GM21786 (cell line): ENCODE measurements around the gene SLC38A3.

Experiments
- ATAC-seq: cut with Tn5 transposase; IDR thresholded peaks from one replicate; pipeline ENCODE4 v1.9.1; 2021; ENCODE audit not compliant: unreplicated experiment

Gene SLC38A3

DNA sequence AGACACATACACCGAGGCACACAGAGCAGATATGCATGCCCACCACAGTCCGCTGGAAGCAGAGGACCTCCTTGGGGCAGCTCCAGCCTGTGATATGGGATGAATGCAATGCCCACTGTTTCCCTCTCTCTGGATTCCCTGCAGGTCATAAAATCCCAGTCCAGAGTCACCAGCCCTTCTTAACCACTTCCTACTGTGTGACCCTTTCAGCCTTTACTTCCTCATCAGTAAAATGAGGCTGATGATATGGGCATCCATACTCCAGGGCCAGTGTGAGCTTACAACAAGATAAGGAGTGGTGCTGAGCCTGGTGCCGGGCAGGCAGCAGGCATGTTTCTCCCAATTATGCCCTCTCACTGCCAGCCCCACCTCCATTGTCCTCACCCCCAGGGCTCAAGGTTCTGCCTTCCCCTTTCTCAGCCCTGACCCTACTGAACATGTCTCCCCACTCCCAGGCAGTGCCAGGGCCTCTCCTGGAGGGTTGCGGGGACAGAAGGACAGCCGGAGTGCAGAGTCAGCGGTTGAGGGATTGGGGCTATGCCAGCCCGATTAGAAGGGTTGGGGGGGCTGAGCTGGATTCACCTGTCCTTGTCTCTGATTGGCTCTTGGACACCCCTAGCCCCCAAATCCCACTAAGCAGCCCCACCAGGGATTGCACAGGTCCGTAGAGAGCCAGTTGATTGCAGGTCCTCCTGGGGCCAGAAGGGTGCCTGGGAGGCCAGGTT, 14.0 kb upstream of the SLC38A3 start, which contains the start of gene GNAT1:
Gene GNAT1 (plus strand): TSS at position 675 of the 725 bp plus-strand sequence. CDS start 116 bp downstream, outside the sequence.
- ATAC-seq, result no peak

DNA sequence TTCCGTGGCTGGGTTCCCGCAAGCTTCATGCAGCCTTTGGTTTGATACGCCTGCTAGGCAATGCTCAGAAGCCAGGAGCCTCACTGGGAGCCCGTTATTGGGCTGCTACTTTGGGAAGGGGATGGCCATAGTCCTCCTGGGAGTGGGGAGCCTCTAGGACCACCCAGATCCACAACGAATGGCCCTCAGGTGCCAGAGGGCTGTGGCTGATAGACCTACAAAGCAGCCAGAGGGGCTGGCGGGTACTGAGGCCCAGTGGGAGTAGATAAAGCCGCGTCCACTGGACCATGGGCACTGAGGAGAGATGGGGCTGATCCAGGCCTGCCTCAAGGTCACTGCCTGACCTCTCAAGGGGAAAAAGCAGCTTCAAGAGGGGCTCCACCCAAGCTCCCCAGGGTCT, 12.9 kb upstream of the SLC38A3 start:
- ATAC-seq, result no peak

DNA sequence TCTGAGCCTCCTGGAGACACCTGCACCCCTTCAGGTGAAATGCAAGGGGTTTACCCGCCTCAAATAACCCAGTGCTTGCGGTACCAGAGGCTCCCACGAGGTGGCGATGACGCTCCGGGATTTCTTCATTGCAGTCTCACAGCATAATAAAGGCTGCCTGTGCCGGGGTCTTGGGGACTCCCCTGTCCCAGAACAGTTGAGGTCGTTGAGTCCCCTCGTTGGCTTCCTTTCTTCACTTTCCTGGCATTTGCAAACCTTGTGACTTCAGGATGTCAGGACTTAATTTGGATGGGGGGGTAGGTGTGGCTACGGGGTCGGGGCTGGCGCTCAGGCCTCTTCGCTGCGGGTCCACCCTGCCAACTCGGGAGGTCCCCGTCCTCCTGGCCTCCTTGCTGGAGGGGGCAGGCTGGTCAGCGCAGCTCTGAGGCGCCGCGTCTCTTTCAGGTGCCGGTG, 12.4 kb upstream of the SLC38A3 start:
- ATAC-seq, result no peak

DNA sequence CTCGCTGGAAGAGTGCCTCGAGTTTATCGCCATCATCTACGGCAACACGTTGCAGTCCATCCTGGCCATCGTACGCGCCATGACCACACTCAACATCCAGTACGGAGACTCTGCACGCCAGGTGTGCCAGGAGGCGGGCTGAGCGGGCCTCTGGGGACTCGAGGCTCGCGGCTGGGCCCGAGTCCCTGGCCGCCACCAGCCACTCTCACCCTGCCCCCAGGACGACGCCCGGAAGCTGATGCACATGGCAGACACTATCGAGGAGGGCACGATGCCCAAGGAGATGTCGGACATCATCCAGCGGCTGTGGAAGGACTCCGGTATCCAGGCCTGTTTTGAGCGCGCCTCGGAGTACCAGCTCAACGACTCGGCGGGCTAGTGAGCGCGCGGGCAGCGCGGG, 11.8 kb upstream of the SLC38A3 start:
- ATAC-seq, result no peak

DNA sequence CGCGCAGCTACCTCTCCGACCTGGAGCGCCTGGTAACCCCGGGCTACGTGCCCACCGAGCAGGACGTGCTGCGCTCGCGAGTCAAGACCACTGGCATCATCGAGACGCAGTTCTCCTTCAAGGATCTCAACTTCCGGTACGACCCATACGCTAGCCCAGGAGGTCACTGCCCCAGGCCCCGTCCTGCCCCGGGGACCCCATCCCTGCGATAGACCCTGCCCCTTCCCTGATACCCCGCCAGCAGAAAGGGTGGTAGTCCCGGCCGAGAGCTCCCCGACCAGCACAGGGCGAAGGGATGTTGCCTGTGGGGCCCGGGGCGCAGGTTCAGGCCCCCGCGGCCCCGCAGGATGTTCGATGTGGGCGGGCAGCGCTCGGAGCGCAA, 11.3 kb upstream of the SLC38A3 start:
- ATAC-seq, result no peak

DNA sequence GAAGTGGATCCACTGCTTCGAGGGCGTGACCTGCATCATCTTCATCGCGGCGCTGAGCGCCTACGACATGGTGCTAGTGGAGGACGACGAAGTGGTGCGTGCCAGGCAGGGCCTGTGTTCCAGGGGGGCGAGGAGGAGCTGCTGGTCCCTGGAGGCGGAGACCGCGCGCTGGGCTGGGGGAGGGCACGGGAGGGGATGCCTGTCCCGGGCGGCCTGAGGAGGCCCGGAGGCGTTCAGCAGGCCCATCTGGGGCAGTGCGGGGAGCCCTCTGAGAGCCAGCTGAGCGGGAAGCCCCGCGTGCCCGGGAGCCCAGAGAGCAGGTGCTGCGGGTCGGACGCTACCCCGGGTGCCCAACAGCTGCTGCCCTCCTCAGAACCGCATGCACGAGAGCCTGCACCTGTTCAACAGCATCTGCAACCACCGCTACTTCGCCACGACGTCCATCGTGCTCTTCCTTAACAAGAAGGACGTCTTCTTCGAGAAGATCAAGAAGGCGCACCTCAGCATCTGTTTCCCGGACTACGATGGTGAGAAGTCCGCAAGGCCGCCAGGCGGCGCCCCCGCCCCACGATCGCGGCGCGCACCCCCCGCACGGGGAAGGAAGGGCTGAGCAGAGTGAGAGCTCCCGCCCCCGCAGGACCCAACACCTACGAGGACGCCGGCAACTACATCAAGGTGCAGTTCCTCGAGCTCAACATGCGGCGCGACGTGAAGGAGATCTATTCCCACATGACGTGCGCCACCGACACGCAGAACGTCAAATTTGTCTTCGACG, 10.8 kb upstream of the SLC38A3 start:
- no peak for ATAC-seq

DNA sequence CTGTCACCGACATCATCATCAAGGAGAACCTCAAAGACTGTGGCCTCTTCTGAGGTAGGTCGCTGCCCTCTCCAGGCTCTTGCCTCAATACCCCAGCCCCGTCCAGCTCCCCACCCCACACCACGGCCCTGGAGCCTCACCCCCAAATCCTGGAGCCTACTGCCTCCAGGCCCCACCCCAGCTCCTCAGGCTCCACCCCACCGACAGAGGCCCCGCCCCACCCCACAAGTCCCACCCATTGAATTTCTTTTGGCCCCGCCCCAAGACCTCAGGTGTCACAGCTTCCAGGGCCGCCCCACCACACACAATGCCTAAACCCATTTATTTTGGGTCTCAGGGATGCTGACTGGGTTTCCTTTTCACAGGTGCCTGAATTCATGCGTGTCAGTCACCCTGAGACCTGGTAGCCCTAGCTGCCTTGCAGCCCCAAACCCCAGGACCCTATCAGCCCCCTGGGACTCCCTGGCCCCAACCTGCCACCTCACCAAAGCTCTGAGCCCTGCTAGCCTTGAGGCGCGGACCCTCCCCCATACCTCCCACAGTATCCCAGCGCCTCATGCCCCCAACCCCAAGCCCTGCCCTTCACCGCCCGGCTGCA, 10.1 kb upstream of the SLC38A3 start:
- no peak for ATAC-seq

DNA sequence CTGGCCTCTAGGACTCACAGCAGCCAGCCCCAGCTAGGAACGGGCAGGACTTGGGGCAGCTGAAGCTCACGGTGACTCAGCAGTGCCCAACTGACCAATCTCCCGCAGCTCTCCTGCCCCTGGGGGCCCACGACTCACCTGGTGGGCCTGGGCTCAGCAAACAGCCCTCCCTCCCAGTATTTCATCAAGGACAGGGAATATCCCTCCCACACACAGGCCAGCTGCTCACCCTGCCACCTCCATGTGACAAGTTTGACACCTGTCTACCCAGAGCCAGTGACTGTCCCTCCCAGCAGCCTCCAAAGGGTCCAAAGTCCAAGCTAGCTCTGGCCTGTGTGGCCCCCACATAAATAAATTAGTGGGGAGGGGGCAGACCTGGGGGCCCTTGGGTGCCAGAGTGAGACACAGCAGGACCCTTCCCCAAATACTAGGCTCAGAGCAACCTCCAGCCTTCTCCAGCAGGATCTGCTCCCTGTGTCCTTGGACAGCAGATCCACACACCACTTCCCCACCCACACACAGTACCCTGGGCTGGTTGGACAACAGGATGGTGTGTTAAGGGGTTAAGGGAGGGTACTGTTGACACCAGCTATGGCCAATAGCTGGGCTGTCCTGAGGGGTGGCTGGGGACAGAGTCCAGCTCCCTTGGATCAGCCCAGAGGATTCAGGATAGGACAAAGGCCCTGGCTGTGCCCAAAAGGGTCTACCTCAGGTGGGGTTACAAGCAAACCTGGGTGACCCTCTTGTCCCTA, 9.4 kb upstream of the SLC38A3 start:
- no peak for ATAC-seq

DNA sequence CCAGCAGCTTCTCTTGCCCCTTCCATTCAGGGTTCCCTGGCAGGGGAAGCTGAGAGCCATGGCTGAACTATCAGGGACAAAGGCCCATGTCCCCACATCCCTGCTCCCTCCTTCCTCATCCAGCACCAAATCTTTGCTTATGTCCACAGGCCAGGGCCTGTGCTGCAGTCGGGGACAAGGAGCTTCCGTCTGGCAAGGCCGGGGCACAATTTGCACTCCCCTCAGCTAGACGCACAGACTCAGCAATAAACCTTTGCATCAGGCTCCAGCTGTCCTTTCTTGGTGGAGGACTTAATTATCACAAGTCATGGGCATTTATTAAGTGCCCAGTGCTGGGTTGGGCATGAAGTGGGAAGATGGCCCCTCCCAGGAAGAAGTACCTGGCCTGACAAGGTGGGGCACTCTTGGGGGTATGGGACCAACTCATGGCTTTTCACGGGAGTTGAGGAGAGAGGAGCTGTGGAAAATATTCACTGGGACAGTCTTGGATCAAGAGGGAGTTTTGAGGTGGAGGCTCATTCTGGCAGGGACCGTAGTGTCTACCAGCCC, 8.7 kb upstream of the SLC38A3 start:
- ATAC-seq, result no peak

DNA sequence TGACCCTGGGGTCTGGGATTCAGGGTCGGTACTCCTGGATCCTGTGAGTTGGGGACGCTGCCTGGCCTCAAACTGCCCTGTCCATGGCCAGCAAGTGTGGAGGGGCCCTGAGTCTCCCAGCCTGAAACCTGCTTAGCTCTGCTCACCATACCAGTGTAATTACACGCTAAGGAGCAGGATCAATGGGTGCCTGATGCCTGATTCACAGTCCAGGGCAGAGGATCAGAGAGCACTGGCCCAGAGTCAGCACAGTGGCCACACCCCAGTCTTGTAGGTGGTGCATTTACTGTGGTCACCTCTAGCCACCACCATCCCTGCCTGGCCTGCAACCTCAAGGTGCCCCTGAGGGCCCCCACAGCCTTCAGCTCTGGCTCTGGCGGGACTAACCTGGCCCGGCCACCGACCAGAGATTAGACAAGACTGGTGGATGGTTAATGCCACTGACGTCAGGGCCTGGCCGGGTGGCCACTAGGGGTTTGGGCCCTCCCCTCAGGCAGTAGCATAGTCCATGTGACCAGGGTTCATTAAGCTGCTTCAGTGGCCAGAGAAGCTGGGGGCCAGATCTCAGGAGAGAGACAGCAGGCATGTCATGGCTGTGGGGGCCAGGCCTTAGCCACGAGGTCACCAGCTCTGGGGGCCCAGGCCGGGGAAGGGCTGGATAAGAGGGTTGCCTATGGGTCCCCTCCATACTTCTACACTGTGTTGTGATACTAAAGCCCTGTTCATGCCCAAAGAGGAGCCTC, 3.3 kb upstream of the SLC38A3 start:
- ATAC-seq, result no peak

DNA sequence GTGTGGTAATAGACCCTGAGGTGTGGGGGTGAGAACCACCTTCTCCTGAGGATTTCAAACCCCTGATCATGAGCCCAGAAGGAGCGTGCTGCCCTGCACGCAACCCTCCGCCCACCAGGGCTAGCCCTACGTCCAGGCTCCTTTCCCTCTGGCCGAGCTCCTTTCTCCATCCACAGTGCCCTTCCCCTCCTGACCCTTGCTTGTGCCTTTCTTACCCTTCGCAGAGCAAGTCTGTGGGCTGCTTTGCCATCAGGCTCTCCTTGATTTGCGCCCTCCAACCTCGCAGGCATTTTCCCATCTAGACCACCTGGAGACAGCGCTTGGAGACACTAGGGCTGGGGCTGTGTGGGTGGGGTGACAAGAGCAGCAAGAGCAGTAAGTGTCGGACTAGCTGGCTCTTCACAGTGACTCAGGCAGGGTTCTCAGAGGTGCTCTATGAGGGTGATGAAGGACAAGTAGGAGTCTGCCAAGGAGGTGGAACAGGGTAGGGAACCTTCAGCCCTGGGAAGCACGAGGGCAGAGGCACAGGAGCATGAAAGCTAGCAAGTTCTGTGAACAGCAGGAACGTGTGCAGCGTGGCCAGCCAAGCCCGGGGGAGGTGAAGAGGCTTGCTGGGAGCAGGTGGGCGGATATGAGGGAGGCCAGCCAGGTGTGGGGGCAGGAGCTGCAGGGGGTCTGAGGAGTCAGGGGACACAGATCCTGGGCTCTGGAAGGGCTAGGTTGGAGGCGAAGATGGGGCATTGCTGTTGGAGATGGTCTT, 2.5 kb upstream of the SLC38A3 start:
- ATAC-seq, result no peak

DNA sequence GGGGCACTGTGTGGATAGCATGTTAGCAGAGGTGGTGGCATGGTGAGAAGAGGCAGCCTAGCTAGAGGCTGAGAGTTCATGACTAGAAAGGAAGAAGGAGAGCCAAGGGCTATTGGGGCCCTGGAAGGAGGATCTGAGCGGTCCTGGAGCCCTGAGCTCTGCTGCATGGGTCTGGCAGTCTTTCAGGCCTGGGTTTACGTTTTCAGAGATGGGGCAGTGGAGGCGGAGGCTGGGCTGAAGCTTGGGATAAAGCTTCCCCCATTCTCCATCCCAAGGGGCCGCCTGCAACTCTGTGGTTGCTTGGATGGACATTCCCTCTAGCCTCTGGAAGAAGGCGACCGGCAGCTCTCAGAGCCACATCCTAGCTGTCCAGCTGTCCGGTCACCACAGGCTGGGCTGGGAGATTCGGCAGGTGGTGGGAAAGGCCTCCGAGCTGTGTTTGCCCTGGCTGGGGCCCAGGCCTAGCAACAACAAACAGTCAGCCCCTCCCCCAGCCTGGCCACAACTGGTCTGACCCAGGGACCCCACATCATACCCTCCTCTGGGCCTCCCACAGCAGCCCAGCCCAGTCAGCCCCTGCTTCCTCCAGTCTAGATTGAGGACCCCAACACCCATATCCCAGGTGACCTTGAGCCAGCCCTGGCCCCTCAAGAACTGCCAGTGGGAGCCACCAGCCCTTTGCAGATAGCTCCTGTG, 1.8 kb upstream of the SLC38A3 start:
- no peak for ATAC-seq

DNA sequence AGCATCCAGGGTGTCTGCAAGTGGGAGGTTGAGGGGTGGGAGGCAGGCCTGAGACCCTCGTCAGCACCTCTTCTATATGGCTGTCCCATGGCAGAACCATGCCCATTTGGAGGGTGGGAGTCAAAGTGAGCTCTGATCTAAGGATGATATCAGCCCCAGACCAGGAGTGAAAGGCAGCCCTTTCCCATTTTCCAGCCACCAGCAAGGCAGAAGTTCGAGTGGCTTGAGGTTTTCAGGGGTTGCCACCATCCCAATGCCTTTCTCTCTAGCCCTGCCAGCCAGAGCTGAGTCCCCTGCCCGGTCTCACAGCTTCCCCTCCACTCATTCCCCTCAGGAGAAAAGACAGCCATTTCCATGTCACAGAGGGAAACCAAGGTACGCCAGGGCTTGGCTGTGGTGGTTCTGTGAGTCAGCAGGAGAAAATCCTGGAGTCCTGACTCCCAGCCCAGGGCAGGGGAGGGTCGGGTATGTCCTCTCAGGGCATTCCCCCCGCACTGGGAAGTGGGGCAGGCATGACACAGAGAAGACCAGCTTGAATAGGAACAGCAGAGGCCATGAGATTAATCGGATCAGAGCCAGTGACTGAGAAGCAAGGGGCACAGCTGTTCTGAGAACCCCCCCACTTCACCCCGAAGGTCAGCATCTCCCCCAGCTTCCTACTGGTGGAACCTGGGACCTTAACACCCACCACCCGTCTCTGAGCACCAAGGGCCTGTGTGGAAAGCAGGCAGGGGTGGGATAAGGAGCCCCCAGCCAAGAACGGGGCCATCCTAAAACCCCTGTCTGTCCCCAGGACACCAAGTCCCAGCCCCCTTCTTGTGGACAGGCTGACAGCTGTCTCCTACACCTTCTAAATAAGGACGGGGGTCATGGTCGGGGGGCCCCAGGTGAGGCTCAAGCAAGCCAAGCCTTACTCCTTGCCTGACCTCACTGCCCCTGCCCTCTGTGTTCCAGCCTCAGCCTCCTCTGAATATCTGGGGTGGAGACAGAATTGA, 965 bp upstream of the SLC38A3 start:
- no peak for ATAC-seq

DNA sequence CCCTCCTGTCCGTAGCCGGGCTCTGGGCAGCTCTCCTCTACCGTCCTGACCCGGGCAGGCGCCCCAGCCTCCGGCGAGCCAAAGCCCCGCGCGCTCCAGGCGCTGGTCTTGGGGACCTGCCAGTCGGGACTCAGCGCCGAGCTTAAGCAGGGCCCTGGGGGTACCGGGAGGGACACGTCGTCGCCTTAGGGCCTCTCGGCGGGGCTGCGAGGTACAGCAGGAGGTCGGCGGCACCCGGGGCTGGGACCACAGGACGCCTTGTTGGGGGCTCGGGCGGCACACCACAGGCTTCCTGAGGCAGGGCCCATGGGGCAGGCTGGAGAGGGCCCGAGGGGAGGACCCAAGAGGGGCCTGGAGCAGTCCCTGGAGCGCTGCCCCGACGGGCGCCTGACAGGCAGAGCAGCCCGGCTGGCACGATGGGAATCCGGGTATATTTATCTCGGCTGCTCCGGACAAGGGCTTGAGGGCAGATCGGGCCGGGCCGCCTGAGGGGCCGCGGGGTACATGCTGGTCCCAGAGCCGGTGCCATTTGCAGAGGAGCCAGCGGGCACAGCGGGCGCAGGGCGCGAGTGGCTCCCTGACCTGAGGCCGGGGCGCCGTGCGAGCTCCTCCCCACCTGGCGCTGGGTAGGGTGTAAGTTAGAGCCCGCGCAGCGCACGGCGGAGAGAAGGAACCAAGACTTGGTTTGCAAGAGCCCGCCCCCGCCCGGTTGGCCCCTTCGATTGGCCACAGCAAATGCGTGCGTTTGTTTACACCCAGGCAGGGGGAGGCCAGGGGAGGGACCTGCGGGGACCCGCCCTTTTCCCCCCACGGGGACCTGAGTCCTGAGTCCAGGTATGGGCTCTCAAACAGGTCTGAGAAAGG, 574 bp downstream of the SLC38A3 start:
- ATAC-seq, result no peak

DNA sequence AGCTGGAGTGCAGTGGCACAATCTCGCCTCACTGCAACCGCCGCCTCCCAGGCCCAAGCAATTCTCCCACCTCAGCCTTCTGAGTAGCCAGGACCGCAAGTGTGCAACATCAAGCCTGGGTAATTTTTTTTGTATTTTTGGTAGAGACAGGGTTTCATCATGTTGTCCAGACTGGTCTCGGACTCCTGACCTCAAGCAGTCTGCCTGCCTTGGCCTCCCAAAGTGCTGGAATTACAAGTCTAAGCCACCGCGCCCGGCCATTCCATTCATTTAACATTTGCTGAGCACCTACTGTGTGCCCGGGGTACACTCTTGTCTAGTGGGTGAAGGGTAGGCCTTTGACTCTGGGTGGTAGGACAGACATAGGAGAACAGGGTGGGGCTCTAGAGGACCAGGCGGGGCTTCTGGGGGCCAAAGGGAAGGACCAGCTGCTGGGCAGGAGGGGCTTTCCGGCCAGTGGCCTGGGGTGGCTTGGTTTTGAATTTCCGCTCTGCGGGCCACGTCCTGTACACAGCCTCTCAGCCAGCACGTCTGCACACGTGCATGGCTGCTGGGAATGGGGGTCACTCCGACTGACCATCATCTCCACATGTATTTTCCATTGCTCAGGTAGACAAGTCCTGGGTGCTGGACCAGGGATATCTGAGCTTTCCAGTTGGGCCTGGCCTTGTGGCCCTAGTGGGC, 2.4 kb downstream of the SLC38A3 start:
- no peak for ATAC-seq

DNA sequence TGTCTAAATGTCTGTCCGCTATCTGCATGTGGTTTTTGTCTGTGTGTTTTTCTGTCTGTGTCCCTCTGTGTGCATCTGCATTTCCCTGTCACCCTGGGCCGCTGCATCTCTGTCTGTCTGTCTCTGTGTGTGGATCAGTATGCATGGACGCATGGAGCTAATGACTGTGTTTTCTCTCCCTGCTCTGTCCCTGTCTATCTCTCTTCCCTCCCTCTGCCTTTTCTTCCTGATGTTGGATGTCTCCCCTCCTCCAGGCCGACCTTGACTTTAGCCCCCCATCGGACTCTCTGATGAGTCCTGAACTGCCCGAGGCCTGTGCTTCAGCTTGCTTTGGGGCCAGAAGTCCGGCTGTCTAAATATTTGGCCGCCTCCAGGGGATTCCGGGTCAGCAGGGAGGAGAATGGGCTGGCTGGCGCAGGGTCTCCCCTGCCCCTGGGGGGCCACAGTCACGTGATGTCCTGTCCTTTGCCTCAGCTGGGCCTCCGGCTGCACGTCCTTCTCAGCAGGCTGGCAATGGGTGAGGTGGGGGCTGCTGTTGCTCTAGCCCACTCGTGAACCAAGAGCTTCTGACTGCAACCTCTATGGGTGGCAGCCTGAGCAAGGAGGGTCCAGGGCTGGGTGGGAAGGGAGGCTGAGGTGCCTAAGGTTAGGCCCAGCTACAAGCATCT, 3.7 kb downstream of the SLC38A3 start:
- no peak for ATAC-seq
